HG02763 (cell line): ENCODE measurements around the gene P3H4.
A peak's percentile ranks its signal among the peaks of the same experiment; 100 is the strongest.
"Not testable (repeated sequence)": the region's sequence is repeated elsewhere in the genome, so short reads cannot be mapped to it uniquely, and the experiment has no call there.

ENCODE experiments used
- ATAC-seq: cut with Tn5 transposase; IDR thresholded peaks from one replicate; pipeline ENCODE4 v1.9.1; 2021; ENCODE audit warnings: mild to moderate bottlenecking, moderate library complexity; ENCODE audit not compliant: unreplicated experiment

The P3H4 gene

GRCh38 chr17:41796121-41796895 is 15.4 kb downstream of the P3H4 start:
- ATAC-seq, result no peak

GRCh38 chr17:41794540-41794975 is 17.2 kb downstream of the P3H4 start:
- ATAC-seq, result no peak

DNA sequence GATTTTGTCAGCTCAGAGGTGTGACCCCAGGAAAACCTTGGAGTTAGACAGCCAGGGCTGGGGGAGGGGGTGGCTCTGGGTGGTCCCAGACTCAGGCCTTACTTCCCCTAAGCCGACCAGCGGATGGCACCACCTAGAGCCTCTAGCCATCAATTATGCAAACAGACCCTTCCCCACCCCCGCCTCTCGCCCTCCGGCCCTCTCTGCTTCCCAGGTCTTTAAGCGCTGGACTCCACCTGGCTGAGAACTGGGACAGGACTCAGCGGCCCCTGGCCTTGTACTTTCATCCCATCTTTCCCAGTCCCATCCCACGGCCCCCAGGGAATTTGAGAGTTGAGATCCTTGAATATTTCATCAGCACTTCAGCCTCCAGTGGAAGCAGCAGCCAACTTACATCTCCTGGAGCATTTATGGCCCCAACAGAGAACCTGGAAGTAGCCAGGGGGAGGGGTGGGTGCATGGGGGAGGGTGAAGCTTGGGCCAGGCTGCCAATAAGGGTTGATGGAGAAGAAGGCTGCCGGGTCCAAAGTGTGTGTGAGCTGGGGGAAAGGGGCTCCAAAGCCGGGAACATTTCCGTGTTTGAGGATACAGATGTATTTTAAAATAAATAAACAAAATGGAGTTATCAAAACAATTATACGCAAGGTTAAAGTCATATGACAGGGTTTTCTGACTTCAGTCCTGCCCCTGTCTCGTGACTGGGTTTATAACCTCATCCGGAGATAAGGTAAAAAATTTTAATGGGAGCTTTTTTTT is 17.8 kb downstream of the P3H4 start:
- ATAC-seq, result no peak

- no peak for ATAC-seq
These were observed 18.6 kb downstream of the P3H4 start for GRCh38 chr17:41792845-41793783.

- ATAC-seq, result no peak
These were observed 24.7 kb downstream of the P3H4 start for GRCh38 chr17:41787021-41787418.

- peak; percentile 56 for ATAC-seq
These were observed 25.3 kb downstream of the P3H4 start, which contains the start of gene JUP for GRCh38 chr17:41786227-41787020. TSS of gene JUP (minus strand) at chr17:41786711. CDS start at chr17:41771854, 14,857 bp downstream.

- ATAC-seq, result no peak
These were observed 25.9 kb downstream of the P3H4 start for GRCh38 chr17:41785859-41786226.

GRCh38 chr17:41785091-41785858 is 26.5 kb downstream of the P3H4 start:
- ATAC-seq, result no peak

GRCh38 chr17:41784207-41784744 is 27.5 kb downstream of the P3H4 start:
- ATAC-seq, result no peak

DNA sequence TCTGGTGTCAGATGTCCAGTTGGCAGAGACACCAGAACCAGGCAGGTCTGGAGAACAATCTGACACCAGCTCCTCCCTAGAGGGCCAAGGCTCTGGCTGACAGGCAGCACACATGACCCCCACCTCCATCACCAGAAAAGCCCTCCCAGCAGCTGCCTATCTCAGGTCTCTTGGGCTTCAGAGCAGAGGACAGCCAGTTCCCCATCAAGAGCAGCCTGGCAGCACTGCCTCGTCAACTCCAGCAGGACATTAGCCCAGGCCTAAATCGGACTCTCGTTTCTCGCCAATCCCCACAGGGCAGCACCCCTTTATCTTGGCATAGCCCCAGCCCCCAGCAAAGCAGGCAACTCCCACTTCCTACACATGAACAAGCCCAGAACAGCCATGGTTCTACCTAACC is 29.6 kb downstream of the P3H4 start:
- ATAC-seq, result no peak

- ATAC-seq, result no peak
These were observed 30.2 kb downstream of the P3H4 start for GRCh38 chr17:41781404-41782110.

DNA sequence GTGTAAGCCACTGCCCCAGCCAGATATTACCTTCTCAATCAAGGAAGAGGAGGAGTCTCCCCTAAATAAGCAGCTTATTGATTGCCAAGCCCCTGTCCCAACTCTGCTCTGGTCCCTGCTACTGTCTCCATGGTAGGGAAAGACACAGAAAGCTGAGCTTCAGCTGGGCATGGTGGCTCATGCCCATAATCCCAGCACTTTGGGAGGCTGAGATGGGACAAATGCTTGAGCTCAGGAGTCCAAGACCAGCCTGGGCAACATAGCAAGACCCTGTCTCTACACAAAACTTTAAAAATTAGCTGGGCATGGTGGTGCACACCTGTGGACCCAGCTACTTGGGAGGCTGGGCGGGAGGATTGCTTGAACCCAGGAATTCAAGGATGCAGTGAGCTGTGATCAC is 31.8 kb downstream of the P3H4 start:
- ATAC-seq, result no peak

GRCh38 chr17:41777574-41778188 is 34.1 kb downstream of the P3H4 start:
- ATAC-seq, result no peak

- no peak for ATAC-seq
These were observed 34.6 kb downstream of the P3H4 start for GRCh38 chr17:41777157-41777573.

GRCh38 chr17:41776262-41776900 is 35.4 kb downstream of the P3H4 start:
- not testable (repeated sequence) for ATAC-seq

GRCh38 chr17:41775394-41776226 is 36.1 kb downstream of the P3H4 start:
- no peak for ATAC-seq

- no peak for ATAC-seq
These were observed 38.0 kb downstream of the P3H4 start for GRCh38 chr17:41773731-41774193.
